Astrocyte of the spinal cord (primary cell): ENCODE data around the gene ALPP.

Experiments
- DNase-seq: peaks from one replicate; pipeline ENCODE4 v3.0.0; 2011; ENCODE audit warnings: low read depth, low spot score
- H3K4me3 ChIP-seq: 2 replicates; pipeline ENCODE4 v1.5.1; 2011; ENCODE audit warnings: low read depth, mild to moderate bottlenecking, low read length, moderate library complexity
- CTCF ChIP-seq: IDR thresholded peaks from 2 replicates; pipeline ENCODE4 v1.5.1; 2012; ENCODE audit warnings: low read depth, mild to moderate bottlenecking, low read length, inconsistent platforms
- in situ Hi-C: cut with HindIII; loops from 2 replicates; pipeline ENCODE4 v1.10.0; 2017; ENCODE audit warnings: low sequenced_read_pairs

Gene ALPP

DNA sequence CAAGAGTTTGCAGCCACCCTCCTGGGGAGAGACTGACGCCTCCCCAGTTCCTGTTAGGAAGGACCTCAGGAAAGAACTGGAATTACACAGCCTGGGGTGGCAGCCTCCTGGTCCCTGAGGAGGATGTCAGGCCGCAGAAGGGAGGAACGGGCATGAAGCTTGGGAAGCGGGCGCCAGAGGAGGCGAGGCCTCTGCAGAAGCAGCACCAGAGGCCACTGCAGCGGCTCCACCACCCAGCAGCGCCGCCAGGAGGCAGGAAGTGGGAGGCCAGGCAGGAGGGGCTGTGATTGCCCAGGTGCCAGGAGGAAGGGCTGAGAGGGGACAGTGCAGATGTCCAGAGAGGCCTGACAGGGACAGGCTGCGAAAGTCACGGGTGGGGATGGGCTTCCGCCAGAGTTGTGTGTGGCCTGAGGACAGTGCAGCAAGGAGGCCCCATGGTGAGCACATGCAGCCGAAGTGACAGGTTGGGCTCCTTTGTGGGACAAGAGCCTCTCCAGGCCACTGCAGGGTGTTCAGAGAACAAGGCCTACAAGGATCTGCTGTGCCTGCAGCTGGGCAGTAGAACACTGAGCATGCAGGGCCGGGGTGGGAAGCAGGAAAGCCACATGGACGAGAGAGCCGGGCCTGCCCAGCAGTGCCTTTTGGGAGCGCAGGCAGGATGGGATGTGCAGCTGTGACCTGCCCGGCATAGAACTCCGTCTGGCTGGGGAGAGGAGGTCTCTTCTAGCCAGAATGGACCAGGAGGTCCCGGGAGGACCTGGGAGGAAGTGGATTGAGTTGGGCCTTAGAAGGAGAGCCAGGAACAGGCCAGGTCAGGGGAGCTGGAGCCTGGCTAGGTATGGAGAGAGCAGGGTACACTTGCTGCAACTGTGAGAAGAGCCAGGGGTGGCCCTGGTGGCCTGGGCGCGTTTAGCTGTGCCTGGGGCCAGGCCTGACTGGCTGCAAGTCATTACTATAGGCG lies 39.1 kb upstream of the ALPP start:
- no peak for DNase-seq
- in situ Hi-C loops, result no loop called here
- H3K4me3 ChIP-seq, result no peak overlapping the region
- TF ChIP-seq CTCF, result peak; percentile 37

- TF ChIP-seq CTCF, result no peak
- H3K4me3 ChIP-seq, result no peak overlapping the region
- DNase-seq, result no peak
- in situ Hi-C loops, result no loop called here
These were observed 38.2 kb upstream of the ALPP start for GRCh38 chr2:232340171-232340935.

DNA sequence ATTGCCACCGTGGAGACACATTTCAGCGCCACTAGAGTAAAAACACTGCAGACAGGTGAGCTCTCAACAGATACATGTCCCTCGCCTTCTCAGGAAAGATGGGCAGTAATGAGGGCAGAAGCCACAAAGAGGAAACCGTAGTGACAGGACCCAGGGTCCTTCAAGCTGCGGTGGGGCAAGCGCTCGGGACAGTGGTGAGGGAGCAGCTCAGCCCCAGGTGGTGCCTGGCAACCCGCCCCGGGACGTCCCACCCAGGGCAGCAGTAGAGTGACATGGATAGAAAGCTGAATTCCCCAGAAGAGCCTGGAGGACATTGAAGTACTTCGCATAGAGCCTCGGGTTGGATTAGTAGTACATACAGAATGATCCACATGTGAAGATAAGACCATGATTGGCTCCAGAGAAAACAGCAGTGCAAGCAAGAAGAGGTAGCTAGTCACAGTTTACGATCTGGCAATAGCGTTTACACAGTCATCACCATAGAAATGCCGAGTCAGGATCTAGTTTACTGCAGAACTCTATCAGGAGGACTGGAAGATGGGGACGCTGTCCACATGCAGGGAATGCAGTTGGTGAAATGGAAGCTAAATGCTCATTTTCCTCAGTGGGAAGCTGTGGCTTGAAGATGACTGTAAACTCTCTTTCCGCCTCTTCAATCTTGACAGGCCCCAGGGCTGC lies 37.4 kb upstream of the ALPP start:
- no peak for DNase-seq

DNA sequence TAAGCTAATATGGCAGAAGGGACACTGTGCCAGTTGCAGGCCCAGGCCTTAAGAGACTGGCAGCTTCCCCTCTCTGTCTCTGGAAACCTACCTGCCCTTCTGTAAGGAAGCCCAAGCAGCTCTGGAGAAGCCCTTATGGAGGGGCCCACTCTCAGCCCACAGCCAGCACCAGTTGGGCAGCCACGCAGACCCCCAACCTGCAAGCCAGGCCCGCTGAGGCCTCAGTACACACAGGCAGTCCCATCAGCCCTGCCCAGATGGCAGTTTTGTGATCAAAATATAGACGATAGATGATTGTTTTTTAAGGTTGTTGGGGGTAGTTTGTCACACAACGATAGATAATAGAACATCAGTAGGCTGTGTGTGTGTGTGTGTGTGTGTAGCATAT lies 36.8 kb upstream of the ALPP start:
- no peak for DNase-seq
- no peak for TF ChIP-seq CTCF
- H3K4me3 ChIP-seq, result no peak overlapping the region
- in situ Hi-C loops, result no loop called here

More for the DNA sequence above, 37.4 kb upstream of the ALPP start:
- in situ Hi-C loops, result no loop called here
- TF ChIP-seq CTCF, result no peak
- no peak overlapping the region for H3K4me3 ChIP-seq

GRCh38 chr2:232342635-232343565 lies 35.7 kb upstream of the ALPP start:
- in situ Hi-C loops, result no loop called here
- no peak overlapping the region for H3K4me3 ChIP-seq
- no peak for TF ChIP-seq CTCF
- no peak for DNase-seq
